Keratinocyte (primary cell): ENCODE measurements around the gene UXS1.

Experiments used
- CTCF ChIP-seq, 3 experiments: IDR thresholded peaks in 1 of 3; conservative IDR thresholded peaks in 1 of 3; optimal IDR thresholded peaks in 1 of 3; 2 replicates in 2 of 3; 3 replicates in 1 of 3; pipeline versions ENCODE3 to v1.5.1; 2011; ENCODE audit warnings: low read length in 3 of 3, mild to moderate bottlenecking in 3 of 3, moderate library complexity in 2 of 3, control low read depth in 1 of 3, inconsistent platforms in 1 of 3; ENCODE audit not compliant: insufficient read depth in 2 of 3; ENCODE audit errors: extremely low read depth in 1 of 3
- EZH2 ChIP-seq: IDR thresholded peaks from one replicate; pipeline ENCODE4 v1.6.1; 2012; ENCODE audit warnings: inconsistent platforms, mild to moderate bottlenecking, low read length, moderate library complexity

GRCh38 chr2:106208874-106209273 lies 14.8 kb upstream of the UXS1 start:
- TF ChIP-seq CTCF (optimal IDR thresholded peaks at IDR 0.05 in 1 of 3, IDR thresholded peaks at IDR 0.05 in 1 of 3, conservative IDR thresholded peaks at IDR 0.05 in 1 of 3; ENCODE audit: extremely low read depth in 1 of 3, insufficient read depth in 2 of 3, low read length in 3 of 3) (no peak), EZH2 (no peak)
